Measurements from ENCODE around the gene NFKB2. TPM values are rescaled to one million over a fixed set of nuclear protein-coding genes. Genes with fewer than 3 reads are reported as not detected.
A peak's percentile ranks its signal among the peaks of the same experiment; 100 is the strongest.

Gene NFKB2
- total RNA-seq, 4 donors from 2014 or later, result 6.5 to 22.9 (median 19.2) TPM

DNA sequence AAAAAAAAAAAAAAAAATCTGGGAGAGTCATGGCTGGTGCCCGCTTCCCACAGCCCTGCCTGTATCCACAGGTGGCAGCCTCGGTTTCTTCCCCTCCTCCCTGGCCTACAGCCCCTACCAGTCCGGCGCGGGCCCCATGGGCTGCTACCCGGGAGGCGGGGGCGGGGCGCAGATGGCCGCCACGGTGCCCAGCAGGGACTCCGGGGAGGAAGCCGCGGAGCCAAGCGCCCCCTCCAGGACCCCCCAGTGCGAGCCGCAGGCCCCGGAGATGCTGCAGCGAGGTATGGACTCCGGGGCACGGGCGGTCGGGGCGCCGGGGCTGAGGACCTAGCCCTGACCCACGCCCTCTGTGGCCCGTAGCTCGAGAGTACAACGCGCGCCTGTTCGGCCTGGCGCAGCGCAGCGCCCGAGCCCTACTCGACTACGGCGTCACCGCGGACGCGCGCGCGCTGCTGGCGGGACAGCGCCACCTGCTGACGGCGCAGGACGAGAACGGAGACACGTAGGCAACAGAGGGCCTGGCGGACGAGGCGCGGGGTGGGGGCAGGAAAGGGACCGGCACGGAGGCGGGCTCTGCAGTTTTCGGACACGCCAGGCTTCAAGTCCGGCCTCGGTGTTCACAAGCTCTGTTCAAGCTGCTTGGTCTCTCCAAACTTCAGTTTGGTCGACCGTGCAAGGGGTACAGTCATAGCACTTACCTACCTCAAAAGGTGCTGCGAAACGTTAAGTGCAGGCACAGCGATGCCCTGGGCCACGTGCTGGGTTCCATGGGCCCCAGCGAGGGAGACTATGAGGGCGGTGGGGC is 3.9 kb downstream of the NFKB2 start:
- DNase-seq, result peak; percentile 88 to 96 (median 93)
- TF ChIP-seq POLR2A (IDR thresholded peaks at IDR 0.05), result peak in 1 of 2 donors; percentile 58
- TF ChIP-seq, protein P1, sequence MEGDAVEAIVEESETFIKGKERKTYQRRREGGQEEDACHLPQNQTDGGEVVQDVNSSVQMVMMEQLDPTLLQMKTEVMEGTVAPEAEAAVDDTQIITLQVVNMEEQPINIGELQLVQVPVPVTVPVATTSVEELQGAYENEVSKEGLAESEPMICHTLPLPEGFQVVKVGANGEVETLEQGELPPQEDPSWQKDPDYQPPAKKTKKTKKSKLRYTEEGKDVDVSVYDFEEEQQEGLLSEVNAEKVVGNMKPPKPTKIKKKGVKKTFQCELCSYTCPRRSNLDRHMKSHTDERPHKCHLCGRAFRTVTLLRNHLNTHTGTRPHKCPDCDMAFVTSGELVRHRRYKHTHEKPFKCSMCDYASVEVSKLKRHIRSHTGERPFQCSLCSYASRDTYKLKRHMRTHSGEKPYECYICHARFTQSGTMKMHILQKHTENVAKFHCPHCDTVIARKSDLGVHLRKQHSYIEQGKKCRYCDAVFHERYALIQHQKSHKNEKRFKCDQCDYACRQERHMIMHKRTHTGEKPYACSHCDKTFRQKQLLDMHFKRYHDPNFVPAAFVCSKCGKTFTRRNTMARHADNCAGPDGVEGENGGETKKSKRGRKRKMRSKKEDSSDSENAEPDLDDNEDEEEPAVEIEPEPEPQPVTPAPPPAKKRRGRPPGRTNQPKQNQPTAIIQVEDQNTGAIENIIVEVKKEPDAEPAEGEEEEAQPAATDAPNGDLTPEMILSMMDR (IDR thresholded peaks at IDR 0.05), result peak; percentile 87 to 99 (median 97)
- H3K4me3 ChIP-seq, result peak overlapping the region; percentile 61 to 70 (median 64)
- H3K4me1 ChIP-seq, result peaks cover 0 to 36% (median 24%) of the 10 kb centered on the region in 4 donors
- H3K36me3 ChIP-seq, result peaks cover 0 to 24% (median 0%) of the 10 kb centered on the region in 3 donors
- no peaks in the 10 kb centered on the region for H3K9me3 ChIP-seq
- H3K27me3 ChIP-seq, result no peaks in the 10 kb centered on the region
- peak overlapping the region; percentile 86 to 90 (median 88) for H3K27ac ChIP-seq

DNA sequence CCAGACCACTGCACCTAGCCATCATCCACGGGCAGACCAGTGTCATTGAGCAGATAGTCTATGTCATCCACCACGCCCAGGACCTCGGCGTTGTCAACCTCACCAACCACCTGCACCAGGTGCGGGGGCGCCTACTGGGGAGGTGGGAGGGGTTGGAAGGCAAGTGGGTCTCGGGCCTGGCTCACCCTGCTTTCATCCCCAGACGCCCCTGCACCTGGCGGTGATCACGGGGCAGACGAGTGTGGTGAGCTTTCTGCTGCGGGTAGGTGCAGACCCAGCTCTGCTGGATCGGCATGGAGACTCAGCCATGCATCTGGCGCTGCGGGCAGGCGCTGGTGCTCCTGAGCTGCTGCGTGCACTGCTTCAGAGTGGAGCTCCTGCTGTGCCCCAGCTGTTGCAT is 4.6 kb downstream of the NFKB2 start:
- Histone ChIP-seq H3K9me3 (no peaks in the 10 kb centered on the region), H3K36me3 (peaks cover 0 to 24% (median 0%) of the 10 kb centered on the region in 3 donors), H3K27ac (peak overlapping the region in 3 of 4 donors; percentile 86 to 90 (median 86)), H3K4me3 (peak overlapping the region in 1 of 4 donors; percentile 61), H3K4me1 (peaks cover 0 to 36% (median 24%) of the 10 kb centered on the region in 4 donors), H3K27me3 (no peaks in the 10 kb centered on the region)
- no peak for DNase-seq
- TF ChIP-seq POLR2A (IDR thresholded peaks at IDR 0.05), result no peak
- TF ChIP-seq, protein P1 (IDR thresholded peaks at IDR 0.05), result no peak

DNA sequence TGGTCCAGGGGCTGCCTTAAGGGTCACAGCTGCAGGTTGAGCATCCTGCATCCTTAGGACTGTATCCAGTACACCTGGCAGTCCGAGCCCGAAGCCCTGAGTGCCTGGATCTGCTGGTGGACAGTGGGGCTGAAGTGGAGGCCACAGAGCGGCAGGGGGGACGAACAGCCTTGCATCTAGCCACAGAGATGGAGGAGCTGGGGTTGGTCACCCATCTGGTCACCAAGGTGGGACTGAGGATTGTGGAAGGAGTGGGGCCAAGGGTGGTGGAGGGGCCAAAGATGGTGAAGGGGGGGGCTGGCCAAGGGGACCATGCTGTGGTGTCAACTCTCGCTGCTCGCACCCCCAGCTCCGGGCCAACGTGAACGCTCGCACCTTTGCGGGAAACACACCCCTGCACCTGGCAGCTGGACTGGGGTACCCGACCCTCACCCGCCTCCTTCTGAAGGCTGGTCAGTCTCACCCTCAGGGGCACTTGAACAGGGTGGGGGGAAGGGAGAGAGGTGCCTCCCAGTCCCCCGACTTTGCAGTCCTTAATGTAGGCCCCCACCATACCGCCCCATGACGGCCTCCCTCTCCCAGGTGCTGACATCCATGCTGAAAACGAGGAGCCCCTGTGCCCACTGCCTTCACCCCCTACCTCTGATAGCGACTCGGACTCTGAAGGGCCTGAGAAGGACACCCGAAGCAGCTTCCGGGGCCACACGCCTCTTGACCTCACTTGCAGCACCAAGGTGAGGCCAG is 5.3 kb downstream of the NFKB2 start:
- Histone ChIP-seq H3K27ac (no peak overlapping the region), H3K9me3 (no peaks in the 10 kb centered on the region), H3K27me3 (no peaks in the 10 kb centered on the region), H3K4me1 (peaks cover 0 to 35% (median 23%) of the 10 kb centered on the region in 4 donors), H3K36me3 (peaks cover 0 to 24% (median 0%) of the 10 kb centered on the region in 3 donors), H3K4me3 (no peak overlapping the region)
- DNase-seq, result no peak
- TF ChIP-seq POLR2A (IDR thresholded peaks at IDR 0.05), result no peak
- TF ChIP-seq, protein P1 (IDR thresholded peaks at IDR 0.05), result no peak

DNA sequence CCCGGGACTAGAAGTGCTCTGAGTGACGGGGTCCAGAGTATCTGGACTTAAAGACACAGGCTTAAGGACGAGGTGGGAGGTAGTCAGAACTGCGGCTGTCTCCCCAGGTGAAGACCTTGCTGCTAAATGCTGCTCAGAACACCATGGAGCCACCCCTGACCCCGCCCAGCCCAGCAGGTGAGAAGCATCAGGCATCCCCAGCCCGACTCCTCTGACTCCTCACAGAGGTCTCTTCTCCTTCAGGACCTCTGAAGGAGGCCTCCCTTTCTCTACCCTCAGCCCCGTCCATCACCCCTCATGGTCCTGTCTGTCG is 5.8 kb downstream of the NFKB2 start:
- no peak for TF ChIP-seq POLR2A (IDR thresholded peaks at IDR 0.05)
- TF ChIP-seq, protein P1 (IDR thresholded peaks at IDR 0.05), result no peak
- no peaks in the 10 kb centered on the region for H3K27me3 ChIP-seq
- no peak overlapping the region for H3K4me3 ChIP-seq
- H3K4me1 ChIP-seq, result peaks cover 0 to 30% (median 18%) of the 10 kb centered on the region in 4 donors
- no peak overlapping the region for H3K27ac ChIP-seq
- DNase-seq, result no peak
- no peaks in the 10 kb centered on the region for H3K9me3 ChIP-seq
- peaks cover 0 to 24% (median 0%) of the 10 kb centered on the region in 3 donors for H3K36me3 ChIP-seq

DNA sequence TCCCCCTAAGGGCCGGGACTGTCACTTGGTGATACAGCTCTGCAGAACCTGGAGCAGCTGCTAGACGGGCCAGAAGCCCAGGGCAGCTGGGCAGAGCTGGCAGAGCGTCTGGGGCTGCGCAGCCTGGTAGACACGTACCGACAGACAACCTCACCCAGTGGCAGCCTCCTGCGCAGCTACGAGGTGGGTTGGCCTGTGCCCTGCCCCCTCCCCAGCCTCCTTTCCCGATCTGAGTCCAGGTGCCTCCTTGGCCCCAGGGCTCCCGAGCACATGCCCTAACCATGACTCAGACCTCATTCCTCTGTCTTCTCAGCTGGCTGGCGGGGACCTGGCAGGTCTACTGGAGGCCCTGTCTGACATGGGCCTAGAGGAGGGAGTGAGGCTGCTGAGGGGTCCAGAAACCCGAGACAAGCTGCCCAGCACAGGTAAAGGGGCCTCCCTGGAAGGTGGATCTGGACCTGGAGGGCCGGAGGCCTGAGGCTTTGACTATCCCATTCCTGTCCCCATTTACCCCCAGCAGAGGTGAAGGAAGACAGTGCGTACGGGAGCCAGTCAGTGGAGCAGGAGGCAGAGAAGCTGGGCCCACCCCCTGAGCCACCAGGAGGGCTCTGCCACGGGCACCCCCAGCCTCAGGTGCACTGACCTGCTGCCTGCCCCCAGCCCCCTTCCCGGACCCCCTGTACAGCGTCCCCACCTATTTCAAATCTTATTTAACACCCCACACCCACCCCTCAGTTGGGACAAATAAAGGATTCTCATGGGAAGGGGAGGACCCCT is 6.4 kb downstream of the NFKB2 start:
- no peak for TF ChIP-seq POLR2A (IDR thresholded peaks at IDR 0.05)
- TF ChIP-seq, protein P1 (IDR thresholded peaks at IDR 0.05), result no peak
- H3K9me3 ChIP-seq, result no peaks in the 10 kb centered on the region
- DNase-seq, result no peak
- no peaks in the 10 kb centered on the region for H3K27me3 ChIP-seq
- peaks cover 0 to 24% (median 13%) of the 10 kb centered on the region in 4 donors for H3K4me1 ChIP-seq
- peak overlapping the region in 1 of 4 donors; percentile 25 for H3K27ac ChIP-seq
- H3K36me3 ChIP-seq, result peaks cover 0 to 24% (median 0%) of the 10 kb centered on the region in 3 donors
- no peak overlapping the region for H3K4me3 ChIP-seq

Measured in Peyer's patch (tissue), 4 donors.